ENCODE measurements around the gene P2RY11. TPM values are rescaled to one million over a fixed set of nuclear protein-coding genes. Genes with fewer than 3 reads are reported as not detected.

P2RY11 gene
- total RNA-seq, 1 experiment from 2014 or later, result 43.8 TPM

GRCh38 chr19:10110972-10111317 is 548 bp upstream of the P2RY11 start:
- no peak for ATAC-seq
- no peak overlapping the region for H2AFZ ChIP-seq (ENCODE audit: low read depth, low read length, poor library complexity, severe bottlenecking)
- peaks cover 8 to 47% of the 10 kb centered on the region in 2 experiments for H3K4me1 ChIP-seq (ENCODE audit: control insufficient read depth in 1 of 2, insufficient read depth in 2 of 2, low read length in 2 of 2)
- no peak overlapping the region for H3K9ac ChIP-seq (ENCODE audit: low read length)
- H3K27me3 ChIP-seq (ENCODE audit: insufficient read depth, low read length), result no peaks in the 10 kb centered on the region
- intact Hi-C loops (cut with micrococcal nuclease), result no loop called here
- H3K4me2 ChIP-seq (ENCODE audit: low read length), result no peak overlapping the region
- H3K9me2 ChIP-seq (ENCODE audit: insufficient read depth), result no peaks in the 10 kb centered on the region
- BruUV-seq (replicated peaks), result no TSS peak
- no peak overlapping the region for H3K4me3 ChIP-seq (replicated peaks in 1 of 2; ENCODE audit: low read depth in 1 of 2, low read length in 2 of 2)
- ChIA-PET POLR2A (no interaction called here), RAD21 (ENCODE audit: low non-redundant PET in 1 of 2, low total read pairs in 2 of 2, uncharacterized antibody in 2 of 2, unreplicated experiment in 2 of 2) (no interaction called here), CTCF (no interaction called here)
- peaks cover 36 to 49% of the 10 kb centered on the region in 2 experiments for H3K36me3 ChIP-seq (ENCODE audit: control insufficient read depth in 1 of 2, insufficient read depth in 2 of 2, low read length in 2 of 2)
- H3K27ac ChIP-seq (ENCODE audit: low read depth, low read length), result no peak overlapping the region
- DNase-seq (ENCODE audit: low read depth, low spot score), result no peak
- H4K20me1 ChIP-seq (ENCODE audit: insufficient read depth), result no peaks in the 10 kb centered on the region
- no peaks in the 10 kb centered on the region for H3K9me3 ChIP-seq (ENCODE audit: control insufficient read depth in 1 of 2, insufficient read depth in 1 of 2, low read depth in 1 of 2, low read length in 2 of 2)
- TF ChIP-seq CEBPB (IDR thresholded peaks at IDR 0.05; ENCODE audit: low read depth) (no peak), FOSL1 (IDR thresholded peaks at IDR 0.05; ENCODE audit: low read depth) (no peak), RAD21 (IDR thresholded peaks at IDR 0.05; ENCODE audit: low read depth) (no peak), ZFX (IDR thresholded peaks at IDR 0.05) (no peak), SP1 (IDR thresholded peaks at IDR 0.05; ENCODE audit: low read depth) (no peak)
- TF ChIP-seq, protein P1, sequence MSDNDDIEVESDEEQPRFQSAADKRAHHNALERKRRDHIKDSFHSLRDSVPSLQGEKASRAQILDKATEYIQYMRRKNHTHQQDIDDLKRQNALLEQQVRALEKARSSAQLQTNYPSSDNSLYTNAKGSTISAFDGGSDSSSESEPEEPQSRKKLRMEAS (IDR thresholded peaks at IDR 0.05), result no peak
- TF ChIP-seq, protein P2, sequence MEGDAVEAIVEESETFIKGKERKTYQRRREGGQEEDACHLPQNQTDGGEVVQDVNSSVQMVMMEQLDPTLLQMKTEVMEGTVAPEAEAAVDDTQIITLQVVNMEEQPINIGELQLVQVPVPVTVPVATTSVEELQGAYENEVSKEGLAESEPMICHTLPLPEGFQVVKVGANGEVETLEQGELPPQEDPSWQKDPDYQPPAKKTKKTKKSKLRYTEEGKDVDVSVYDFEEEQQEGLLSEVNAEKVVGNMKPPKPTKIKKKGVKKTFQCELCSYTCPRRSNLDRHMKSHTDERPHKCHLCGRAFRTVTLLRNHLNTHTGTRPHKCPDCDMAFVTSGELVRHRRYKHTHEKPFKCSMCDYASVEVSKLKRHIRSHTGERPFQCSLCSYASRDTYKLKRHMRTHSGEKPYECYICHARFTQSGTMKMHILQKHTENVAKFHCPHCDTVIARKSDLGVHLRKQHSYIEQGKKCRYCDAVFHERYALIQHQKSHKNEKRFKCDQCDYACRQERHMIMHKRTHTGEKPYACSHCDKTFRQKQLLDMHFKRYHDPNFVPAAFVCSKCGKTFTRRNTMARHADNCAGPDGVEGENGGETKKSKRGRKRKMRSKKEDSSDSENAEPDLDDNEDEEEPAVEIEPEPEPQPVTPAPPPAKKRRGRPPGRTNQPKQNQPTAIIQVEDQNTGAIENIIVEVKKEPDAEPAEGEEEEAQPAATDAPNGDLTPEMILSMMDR (IDR thresholded peaks at IDR 0.05 in 2 of 3, conservative IDR thresholded peaks at IDR 0.05 in 1 of 3; ENCODE audit: borderline replicate concordance in 1 of 3, insufficient read depth in 1 of 3, low read depth in 2 of 3, low read length in 2 of 3), result no peak
- TF ChIP-seq, protein P3, sequence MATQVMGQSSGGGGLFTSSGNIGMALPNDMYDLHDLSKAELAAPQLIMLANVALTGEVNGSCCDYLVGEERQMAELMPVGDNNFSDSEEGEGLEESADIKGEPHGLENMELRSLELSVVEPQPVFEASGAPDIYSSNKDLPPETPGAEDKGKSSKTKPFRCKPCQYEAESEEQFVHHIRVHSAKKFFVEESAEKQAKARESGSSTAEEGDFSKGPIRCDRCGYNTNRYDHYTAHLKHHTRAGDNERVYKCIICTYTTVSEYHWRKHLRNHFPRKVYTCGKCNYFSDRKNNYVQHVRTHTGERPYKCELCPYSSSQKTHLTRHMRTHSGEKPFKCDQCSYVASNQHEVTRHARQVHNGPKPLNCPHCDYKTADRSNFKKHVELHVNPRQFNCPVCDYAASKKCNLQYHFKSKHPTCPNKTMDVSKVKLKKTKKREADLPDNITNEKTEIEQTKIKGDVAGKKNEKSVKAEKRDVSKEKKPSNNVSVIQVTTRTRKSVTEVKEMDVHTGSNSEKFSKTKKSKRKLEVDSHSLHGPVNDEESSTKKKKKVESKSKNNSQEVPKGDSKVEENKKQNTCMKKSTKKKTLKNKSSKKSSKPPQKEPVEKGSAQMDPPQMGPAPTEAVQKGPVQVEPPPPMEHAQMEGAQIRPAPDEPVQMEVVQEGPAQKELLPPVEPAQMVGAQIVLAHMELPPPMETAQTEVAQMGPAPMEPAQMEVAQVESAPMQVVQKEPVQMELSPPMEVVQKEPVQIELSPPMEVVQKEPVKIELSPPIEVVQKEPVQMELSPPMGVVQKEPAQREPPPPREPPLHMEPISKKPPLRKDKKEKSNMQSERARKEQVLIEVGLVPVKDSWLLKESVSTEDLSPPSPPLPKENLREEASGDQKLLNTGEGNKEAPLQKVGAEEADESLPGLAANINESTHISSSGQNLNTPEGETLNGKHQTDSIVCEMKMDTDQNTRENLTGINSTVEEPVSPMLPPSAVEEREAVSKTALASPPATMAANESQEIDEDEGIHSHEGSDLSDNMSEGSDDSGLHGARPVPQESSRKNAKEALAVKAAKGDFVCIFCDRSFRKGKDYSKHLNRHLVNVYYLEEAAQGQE (IDR thresholded peaks at IDR 0.05; ENCODE audit: low read depth), result no peak
- peaks cover 46% of the 10 kb centered on the region for H3K79me2 ChIP-seq (ENCODE audit: insufficient read depth, low read length)
